Fibroblast of skin of scalp (primary cell): ENCODE measurements around the gene SLAMF8.

Source experiments
- DNase-seq: peaks from one replicate; pipeline ENCODE4 v3.0.0-alpha.2; 2013

The SLAMF8 gene

GRCh38 chr1:159849626-159850366, 23.1 kb downstream of the SLAMF8 start:
- DNase-seq = peak; percentile 42

GRCh38 chr1:159851407-159851806, 24.7 kb downstream of the SLAMF8 start:
- DNase-seq = no peak

GRCh38 chr1:159853417-159854115, 26.9 kb downstream of the SLAMF8 start:
- peak; percentile 69 for DNase-seq

- DNase-seq = peak; percentile 46
These were observed 27.5 kb downstream of the SLAMF8 start for GRCh38 chr1:159854116-159854692.

- DNase-seq = peak; percentile 81
These were observed 28.1 kb downstream of the SLAMF8 start for GRCh38 chr1:159854693-159855192.

- no peak for DNase-seq
These were observed 29.0 kb downstream of the SLAMF8 start for GRCh38 chr1:159855709-159856108.

GRCh38 chr1:159856576-159856975, 29.9 kb downstream of the SLAMF8 start:
- no peak for DNase-seq

GRCh38 chr1:159857889-159858288, 31.2 kb downstream of the SLAMF8 start:
- no peak for DNase-seq

- no peak for DNase-seq
These were observed 33.2 kb downstream of the SLAMF8 start for GRCh38 chr1:159859767-159860322.

GRCh38 chr1:159860456-159860855, 33.8 kb downstream of the SLAMF8 start:
- no peak for DNase-seq

GRCh38 chr1:159861218-159861617, 34.5 kb downstream of the SLAMF8 start:
- no peak for DNase-seq

GRCh38 chr1:159862031-159862430, 35.4 kb downstream of the SLAMF8 start:
- DNase-seq = no peak

- no peak for DNase-seq
These were observed 35.9 kb downstream of the SLAMF8 start, which contains the start of gene VSIG8 for GRCh38 chr1:159862557-159862956. Gene VSIG8 (minus strand): TSS chr1:159862657. CDS start chr1:159862521, 136 bp downstream.

- DNase-seq = no peak
These were observed 37.6 kb downstream of the SLAMF8 start for GRCh38 chr1:159864262-159864661.

- DNase-seq = no peak
These were observed 39.4 kb downstream of the SLAMF8 start for GRCh38 chr1:159866066-159866465.

- no peak for DNase-seq
These were observed 40.4 kb downstream of the SLAMF8 start for GRCh38 chr1:159866905-159867663.

GRCh38 chr1:159867664-159868026, 41.0 kb downstream of the SLAMF8 start:
- no peak for DNase-seq

GRCh38 chr1:159868766-159869165, 42.1 kb downstream of the SLAMF8 start:
- no peak for DNase-seq

- DNase-seq = no peak
These were observed 42.5 kb downstream of the SLAMF8 start for GRCh38 chr1:159869173-159869572.

- no peak for DNase-seq
These were observed 42.9 kb downstream of the SLAMF8 start for GRCh38 chr1:159869607-159870006.

GRCh38 chr1:159870704-159871103, 44.0 kb downstream of the SLAMF8 start:
- DNase-seq = no peak

- DNase-seq = no peak
These were observed 46.2 kb downstream of the SLAMF8 start for GRCh38 chr1:159872891-159873290.
